ENCODE measurements around the gene NKIRAS2.

GRCh38 chr17:42005166-42005565 lies 14.7 kb upstream of the NKIRAS2 start:
- no peak for TF ChIP-seq POLR2AphosphoS5 (IDR thresholded peaks at IDR 0.05; ENCODE audit: low read depth, low read length)
- no peak for TF ChIP-seq CTCF (IDR thresholded peaks at IDR 0.05)
- no peak for TF ChIP-seq TCF7L2 (IDR thresholded peaks at IDR 0.05; ENCODE audit: low read depth, low read length)
- no peak for TF ChIP-seq REST (IDR thresholded peaks at IDR 0.05; ENCODE audit: insufficient read depth in 1 of 2, low read depth in 2 of 2, low read length in 1 of 2)
